ENCODE data around the gene SFTA2.
"Not testable (repeated sequence)": the region's sequence is repeated elsewhere in the genome, so short reads cannot be mapped to it uniquely, and the experiment has no call there.

The SFTA2 gene

DNA sequence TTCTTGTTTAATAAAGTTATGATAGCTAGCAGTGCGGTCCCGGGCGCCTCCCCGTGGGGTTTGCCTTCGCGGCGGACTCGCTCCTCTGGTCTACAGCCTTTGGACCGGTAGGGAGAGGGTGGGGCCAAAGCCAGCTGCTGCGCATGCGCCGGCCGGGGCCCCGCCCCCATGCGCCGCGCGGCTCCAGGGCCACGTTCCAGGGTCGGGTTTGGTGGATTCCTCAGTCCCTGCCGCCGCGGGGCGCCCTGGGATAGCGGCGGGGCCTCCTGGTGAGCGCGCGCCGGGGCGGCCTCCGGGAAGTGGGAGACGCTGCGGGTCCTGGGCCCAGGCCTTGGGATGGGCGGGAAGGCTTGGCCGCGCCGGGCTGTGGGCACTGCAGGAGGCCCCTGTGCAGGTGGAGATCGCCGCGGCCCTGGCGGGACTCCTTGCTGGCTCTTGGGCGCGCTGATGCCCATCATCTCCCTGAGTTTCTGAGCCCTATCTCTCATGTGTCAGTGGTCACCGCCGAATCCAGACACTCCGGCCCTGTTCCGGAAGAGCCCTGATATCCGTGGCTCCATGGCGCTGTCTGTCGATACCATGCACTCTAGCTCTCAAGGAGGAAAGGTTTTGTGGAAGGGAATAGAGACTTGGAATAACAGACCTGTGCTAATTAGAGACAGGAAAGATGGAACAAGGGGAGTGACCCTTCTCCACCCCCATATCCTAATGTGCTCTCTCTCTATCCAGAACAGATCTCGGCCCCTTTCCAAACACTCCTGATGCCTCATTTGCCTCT, 17.7 kb downstream of the SFTA2 start, which contains the start of gene VARS2:
VARS2 (plus strand) TSS at position 163 of the 778 bp plus-strand sequence; CDS start at position 762, 599 bp downstream.
- peak; percentile 70 to 87 (median 83) for DNase-seq (ENCODE audit: low read depth in 2 of 3, low spot score in 2 of 3)

GRCh38 chr6:30913721-30914075, 18.3 kb downstream of the SFTA2 start:
- no peak for DNase-seq (ENCODE audit: low read depth in 2 of 3, low spot score in 2 of 3)

DNA sequence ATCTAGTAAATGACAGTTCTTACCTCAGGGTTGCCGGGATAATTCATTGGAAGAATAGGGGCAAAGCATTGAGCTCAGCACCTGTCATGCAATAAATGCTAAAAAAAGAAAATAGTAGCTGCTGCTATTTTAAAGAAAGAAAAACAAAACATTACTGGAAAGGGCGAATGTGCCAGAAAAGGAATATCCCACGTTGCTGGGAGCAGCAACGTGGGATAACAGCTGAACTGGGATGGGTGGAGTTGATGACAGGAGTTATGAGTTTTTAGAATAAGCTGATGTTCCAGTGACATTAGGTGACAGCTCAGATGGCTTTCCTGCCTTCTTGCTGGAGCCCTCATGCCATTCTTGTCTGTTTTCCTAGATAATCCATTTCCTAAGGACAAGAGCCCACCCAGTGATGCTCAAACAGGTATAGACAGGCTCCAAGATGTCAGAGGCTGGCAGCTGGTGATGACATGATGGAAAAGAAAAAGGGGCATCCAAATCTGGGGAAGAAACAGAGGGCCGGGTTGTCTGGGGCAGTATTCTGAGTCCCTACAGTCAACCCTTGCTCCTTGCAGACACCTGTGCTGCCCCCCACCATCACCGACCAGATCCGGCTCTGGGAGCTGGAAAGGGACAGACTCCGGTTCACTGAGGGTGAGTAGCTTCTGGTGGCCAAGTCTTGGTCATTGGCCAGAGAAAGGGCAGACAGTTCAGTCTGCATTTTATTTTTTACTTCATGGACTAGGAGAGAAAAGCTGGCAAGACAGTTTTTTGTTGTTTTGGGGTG, 19.0 kb downstream of the SFTA2 start:
- DNase-seq (ENCODE audit: low read depth in 2 of 3, low spot score in 2 of 3): no peak

- not testable (repeated sequence) for DNase-seq (ENCODE audit: low read depth in 2 of 3, low spot score in 2 of 3)
These were observed 21.5 kb downstream of the SFTA2 start for GRCh38 chr6:30910473-30910872.

DNA sequence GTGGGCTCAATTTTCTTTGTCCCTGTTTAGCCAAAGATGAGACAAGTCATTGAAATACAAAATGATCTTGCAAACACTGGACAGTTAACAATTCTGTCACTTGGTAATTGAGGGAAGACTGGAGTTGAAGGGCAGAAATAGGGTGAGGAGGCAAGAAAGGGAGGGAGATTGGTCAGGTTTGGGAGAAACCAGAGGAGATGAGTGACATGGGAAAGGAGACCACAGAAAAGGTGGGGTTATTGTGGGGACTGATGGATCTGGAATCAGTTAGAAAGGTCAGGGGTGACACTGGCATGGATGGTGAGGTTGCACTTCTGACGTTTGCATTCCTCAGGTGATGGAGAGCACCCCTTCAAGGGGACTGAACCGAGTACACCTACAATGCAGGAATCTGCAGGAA, 23.3 kb downstream of the SFTA2 start:
- DNase-seq (ENCODE audit: low read depth in 2 of 3, low spot score in 2 of 3): no peak

GRCh38 chr6:30907758-30908591, 24.0 kb downstream of the SFTA2 start, which contains the start of gene GTF2H4:
TSS of gene GTF2H4 (plus strand) at chr6:30908207.
- DNase-seq (ENCODE audit: low read depth in 2 of 3, low spot score in 2 of 3): peak; percentile 62 to 87 (median 86)

DNA sequence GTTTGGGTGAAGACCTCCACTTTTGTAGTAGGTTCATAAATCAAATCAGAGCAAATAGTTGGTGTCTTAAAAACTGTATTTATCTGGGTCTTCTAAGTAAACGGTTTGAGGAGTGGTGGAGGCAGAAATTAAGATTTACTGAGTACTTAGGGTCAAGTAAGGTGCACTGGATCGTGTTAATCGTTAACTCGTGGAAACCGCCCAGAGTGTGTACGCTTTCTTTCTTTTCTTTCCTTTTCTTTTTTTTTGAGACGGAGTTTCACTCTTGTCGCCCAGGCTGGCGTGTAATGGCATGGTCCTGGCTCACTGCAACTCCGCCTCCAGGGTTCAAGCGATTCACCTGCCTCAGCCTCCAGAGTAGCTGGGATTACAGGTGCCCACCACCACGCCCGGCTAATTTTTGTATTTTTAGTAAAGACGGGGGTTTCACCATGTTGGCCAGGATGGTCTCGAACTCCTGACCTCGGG, 24.6 kb downstream of the SFTA2 start:
- DNase-seq (ENCODE audit: low read depth in 2 of 3, low spot score in 2 of 3): not testable (repeated sequence)

DNA sequence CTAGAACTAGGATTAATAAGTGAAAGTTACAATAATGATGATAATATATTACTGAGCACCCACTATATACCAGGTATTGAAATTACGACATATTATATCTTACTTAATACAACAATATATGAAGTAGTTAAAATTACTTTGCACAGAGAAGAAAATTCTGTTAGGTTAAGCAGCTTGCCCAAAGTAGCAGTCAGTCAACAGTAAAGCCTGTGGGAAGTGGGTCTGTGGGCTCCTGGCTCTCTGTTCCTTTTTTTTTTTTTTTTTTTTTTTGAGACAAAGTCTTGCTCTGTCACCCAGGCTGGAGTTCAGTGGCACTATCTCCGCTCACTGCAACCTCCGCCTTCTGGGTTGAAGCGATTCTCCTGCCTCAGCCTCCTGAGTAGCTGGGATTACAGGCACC, 28.7 kb downstream of the SFTA2 start:
- DNase-seq (ENCODE audit: low read depth in 2 of 3, low spot score in 2 of 3): no peak

GRCh38 chr6:30902709-30903108, 29.3 kb downstream of the SFTA2 start:
- no peak for DNase-seq (ENCODE audit: low read depth in 2 of 3, low spot score in 2 of 3)

DNA sequence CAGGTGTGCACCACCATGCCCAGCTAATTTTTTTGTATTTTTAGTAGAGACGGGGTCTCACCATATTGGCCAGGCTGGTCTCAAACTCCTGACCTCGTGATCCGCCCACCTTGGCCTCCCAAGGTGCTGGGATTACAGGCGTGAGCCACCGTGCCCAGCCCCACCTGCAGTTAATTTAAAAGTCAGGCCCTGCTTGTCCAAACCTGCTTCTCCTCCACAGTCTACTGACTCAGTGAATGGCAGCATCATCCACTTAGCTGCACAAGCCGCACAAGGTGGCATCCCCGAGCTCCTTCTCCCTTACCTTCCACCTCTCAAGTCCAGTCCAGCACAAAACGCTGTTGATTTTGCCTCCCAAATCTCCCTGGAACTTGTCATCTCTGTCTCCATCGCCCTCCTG, 29.8 kb downstream of the SFTA2 start:
- DNase-seq (ENCODE audit: low read depth in 2 of 3, low spot score in 2 of 3): not testable (repeated sequence)

- no peak for DNase-seq (ENCODE audit: low read depth in 2 of 3, low spot score in 2 of 3)
These were observed 30.5 kb downstream of the SFTA2 start for GRCh38 chr6:30901436-30901835.

DNA sequence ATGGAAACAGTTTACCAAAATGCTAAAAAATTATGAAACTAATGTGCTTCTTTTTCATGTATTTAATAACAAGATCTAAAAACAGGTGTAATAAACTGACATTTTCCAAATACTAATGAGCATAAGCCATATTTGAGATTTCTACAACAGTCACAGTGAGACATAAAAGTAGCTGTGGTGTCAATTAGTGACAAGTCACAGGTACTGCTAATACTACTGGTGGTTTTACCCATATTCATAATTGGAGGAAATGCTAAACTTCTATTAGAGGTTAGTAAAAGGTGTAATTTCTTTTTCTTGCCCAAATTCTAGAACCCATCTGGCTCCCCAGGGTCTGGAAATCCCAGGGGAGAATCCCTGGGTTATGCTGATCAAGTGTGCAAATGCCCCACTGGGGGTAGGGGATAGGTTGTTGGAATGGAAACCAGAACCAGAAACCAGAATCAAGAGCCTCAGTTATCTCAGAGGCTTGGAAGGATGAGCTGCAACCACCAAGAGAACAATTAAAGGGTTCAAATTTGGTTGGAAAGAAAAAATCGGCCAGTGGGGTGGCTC, 31.0 kb downstream of the SFTA2 start:
- DNase-seq (ENCODE audit: low read depth in 2 of 3, low spot score in 2 of 3): no peak

- no peak for DNase-seq (ENCODE audit: low read depth in 2 of 3, low spot score in 2 of 3)
These were observed 33.1 kb downstream of the SFTA2 start for GRCh38 chr6:30898750-30899360.

DNA sequence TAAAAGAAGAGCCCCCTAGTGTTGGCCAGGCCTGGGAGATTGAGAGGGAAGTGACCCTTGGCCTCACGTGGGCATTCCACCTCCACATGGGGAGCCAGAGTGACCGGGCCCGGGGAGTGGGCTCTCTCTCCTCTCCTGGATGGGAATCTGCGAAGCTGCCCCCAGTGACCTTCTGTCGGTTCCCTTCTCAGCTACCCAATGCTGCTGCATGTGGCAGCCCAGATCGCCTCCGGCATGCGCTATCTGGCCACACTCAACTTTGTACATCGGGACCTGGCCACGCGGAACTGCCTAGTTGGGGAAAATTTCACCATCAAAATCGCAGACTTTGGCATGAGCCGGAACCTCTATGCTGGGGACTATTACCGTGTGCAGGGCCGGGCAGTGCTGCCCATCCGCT, 34.1 kb downstream of the SFTA2 start:
- no peak for DNase-seq (ENCODE audit: low read depth in 2 of 3, low spot score in 2 of 3)

GRCh38 chr6:30896541-30896940, 35.4 kb downstream of the SFTA2 start:
- no peak for DNase-seq (ENCODE audit: low read depth in 2 of 3, low spot score in 2 of 3)

- no peak for DNase-seq (ENCODE audit: low read depth in 2 of 3, low spot score in 2 of 3)
These were observed 36.6 kb downstream of the SFTA2 start for GRCh38 chr6:30895343-30895742.

DNA sequence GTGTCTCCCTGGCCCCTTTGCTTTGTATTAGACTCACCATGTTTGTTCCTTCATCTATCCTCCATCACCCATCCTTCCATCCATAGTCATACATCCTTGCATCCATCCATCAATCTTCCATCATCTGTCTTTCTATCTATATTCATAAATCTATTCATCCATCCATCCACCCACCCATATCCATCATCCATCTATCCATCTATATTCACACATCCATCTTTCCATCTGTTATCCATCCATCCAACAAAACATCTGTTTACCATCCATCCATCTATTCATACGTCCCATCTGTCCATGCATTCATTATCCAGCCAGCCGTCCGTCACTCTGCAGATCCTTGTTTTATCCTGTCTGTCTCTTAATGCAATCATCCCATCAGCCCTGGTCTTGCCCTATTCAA, 37.0 kb downstream of the SFTA2 start:
- no peak for DNase-seq (ENCODE audit: low read depth in 2 of 3, low spot score in 2 of 3)

DNA sequence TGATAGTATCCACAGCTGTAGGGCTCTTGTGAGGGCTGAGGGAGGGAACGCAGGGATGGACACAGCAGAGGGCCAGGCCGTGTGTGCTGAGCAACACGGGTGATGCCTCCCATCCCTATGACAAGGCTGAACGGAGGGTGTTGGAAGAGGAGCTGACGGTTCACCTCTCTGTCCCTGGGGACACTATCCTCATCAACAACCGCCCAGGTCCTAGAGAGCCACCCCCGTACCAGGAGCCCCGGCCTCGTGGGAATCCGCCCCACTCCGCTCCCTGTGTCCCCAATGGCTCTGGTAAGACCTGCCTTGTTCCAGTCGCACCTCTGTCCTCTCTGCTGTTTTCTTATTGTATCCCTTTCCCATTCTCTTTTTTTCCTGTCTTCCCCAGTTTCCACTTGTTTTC, 37.6 kb downstream of the SFTA2 start:
- no peak for DNase-seq (ENCODE audit: low read depth in 2 of 3, low spot score in 2 of 3)

- no peak for DNase-seq (ENCODE audit: low read depth in 2 of 3, low spot score in 2 of 3)
These were observed 38.3 kb downstream of the SFTA2 start for GRCh38 chr6:30893666-30894065.

DNA sequence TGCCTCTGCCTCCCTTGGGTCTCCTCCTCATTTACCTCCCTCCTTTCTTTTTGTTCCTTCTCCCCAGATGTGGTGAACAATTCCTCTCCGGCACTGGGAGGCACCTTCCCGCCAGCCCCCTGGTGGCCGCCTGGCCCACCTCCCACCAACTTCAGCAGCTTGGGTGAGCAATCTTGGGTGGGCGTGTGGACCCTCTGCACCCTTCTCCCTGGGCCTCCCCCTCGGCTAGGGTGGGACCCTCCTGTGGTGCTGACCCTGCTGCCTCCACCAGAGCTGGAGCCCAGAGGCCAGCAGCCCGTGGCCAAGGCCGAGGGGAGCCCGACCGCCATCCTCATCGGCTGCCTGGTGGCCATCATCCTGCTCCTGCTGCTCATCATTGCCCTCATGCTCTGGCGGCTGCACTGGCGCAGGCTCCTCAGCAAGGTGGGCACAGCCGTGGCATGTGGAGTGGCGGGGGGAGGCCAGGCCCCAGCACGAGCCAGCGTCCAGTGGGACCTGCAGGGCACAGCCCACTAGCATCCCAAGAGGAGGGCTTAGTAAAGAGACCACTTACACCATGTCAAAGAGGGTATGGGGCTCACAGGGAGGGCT, 38.9 kb downstream of the SFTA2 start:
- DNase-seq (ENCODE audit: low read depth in 2 of 3, low spot score in 2 of 3): no peak

All from activated CD8-positive, alpha-beta memory T cell treated with anti-CD3 and anti-CD28 coated beads for 48 hours (primary cell).